Mammary epithelial cell (primary cell): Measurements from ENCODE around the gene MRPS12.
"Not testable (repeated sequence)": the region's sequence is repeated elsewhere in the genome, so short reads cannot be mapped to it uniquely, and the experiment has no call there.

Experiments used
- EZH2 ChIP-seq: IDR thresholded peaks from 2 replicates; pipeline ENCODE4 v1.6.1; 2012; ENCODE audit warnings: low read length, inconsistent platforms, borderline replicate concordance
- TF ChIP-seq, protein P1 (sequence below), 2 donors: IDR thresholded peaks in 1 of 2; conservative IDR thresholded peaks in 1 of 2; 2 replicates each; pipeline ENCODE4 v1.5.1; 2011 to 2012; ENCODE audit warnings: inconsistent platforms in 2 of 2, low read length in 2 of 2, mild to moderate bottlenecking in 2 of 2, control low read depth in 1 of 2, low read depth in 1 of 2; ENCODE audit not compliant: insufficient read depth in 1 of 2; ENCODE audit errors: extremely low read depth in 1 of 2

DNA sequence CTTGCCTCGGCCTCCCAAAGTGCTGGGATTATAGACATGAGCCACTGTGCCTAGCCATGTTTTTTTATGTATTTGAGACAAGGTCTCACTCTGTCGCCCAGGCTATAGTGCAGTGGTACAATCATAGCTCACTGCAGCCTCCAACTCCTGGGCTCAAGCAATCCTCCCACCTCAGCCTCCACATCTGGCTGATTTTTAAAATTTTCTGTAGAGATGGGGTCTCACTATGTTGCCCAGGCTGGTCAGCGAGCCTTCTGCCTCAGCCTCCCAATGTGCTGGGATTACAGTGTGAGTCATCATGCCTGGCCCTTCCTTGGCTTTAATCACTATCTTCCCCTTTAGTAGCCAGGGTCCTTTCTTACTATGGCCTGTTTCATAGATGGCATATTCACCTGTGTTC lies 46.1 kb upstream of the MRPS12 start:
- TF ChIP-seq, protein P1, sequence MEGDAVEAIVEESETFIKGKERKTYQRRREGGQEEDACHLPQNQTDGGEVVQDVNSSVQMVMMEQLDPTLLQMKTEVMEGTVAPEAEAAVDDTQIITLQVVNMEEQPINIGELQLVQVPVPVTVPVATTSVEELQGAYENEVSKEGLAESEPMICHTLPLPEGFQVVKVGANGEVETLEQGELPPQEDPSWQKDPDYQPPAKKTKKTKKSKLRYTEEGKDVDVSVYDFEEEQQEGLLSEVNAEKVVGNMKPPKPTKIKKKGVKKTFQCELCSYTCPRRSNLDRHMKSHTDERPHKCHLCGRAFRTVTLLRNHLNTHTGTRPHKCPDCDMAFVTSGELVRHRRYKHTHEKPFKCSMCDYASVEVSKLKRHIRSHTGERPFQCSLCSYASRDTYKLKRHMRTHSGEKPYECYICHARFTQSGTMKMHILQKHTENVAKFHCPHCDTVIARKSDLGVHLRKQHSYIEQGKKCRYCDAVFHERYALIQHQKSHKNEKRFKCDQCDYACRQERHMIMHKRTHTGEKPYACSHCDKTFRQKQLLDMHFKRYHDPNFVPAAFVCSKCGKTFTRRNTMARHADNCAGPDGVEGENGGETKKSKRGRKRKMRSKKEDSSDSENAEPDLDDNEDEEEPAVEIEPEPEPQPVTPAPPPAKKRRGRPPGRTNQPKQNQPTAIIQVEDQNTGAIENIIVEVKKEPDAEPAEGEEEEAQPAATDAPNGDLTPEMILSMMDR (conservative IDR thresholded peaks at IDR 0.05 in 1 of 2, IDR thresholded peaks at IDR 0.05 in 1 of 2; ENCODE audit: extremely low read depth in 1 of 2, insufficient read depth in 1 of 2, low read depth in 1 of 2, low read length in 2 of 2): not testable (repeated sequence)
- TF ChIP-seq EZH2: not testable (repeated sequence)
